Parathyroid adenoma (tissue), 2 donors: Measurements from ENCODE around the gene ADCY1.

ENCODE experiments used
- H2AFZ ChIP-seq: fragments of 300-600 bp; sonication (generic); one replicate; pipeline ENCODE4 v1.7.0; 2017; ENCODE audit warnings: antibody characterized with exemption, mild to moderate bottlenecking
- H3K27ac ChIP-seq: fragments of 300-600 bp; sonication (generic); one replicate; pipeline ENCODE4 v1.7.0; 2017
- H3K27me3 ChIP-seq: fragments of 300-600 bp; sonication (generic); one replicate; pipeline ENCODE4 v1.7.0; 2017; ENCODE audit warnings: low read length; ENCODE audit not compliant: control insufficient read depth, insufficient read depth
- H3K36me3 ChIP-seq: fragments of 300-600 bp; sonication (generic); one replicate; pipeline ENCODE4 v1.7.0; 2017; ENCODE audit warnings: low read length; ENCODE audit not compliant: control insufficient read depth, insufficient read depth
- H3K4me1 ChIP-seq: fragments of 300-600 bp; sonication (generic); one replicate; pipeline ENCODE4 v1.7.0; 2017; ENCODE audit warnings: control low read depth
- H3K4me2 ChIP-seq: fragments of 300-600 bp; sonication (generic); one replicate; pipeline ENCODE4 v1.7.0; 2017; ENCODE audit warnings: low read length
- H3K4me3 ChIP-seq: fragments of 300-600 bp; sonication (generic); one replicate; pipeline ENCODE4 v1.7.0; 2017; ENCODE audit warnings: low read depth, low read length
- H3K79me2 ChIP-seq: fragments of 300-600 bp; sonication (generic); one replicate; pipeline ENCODE4 v1.7.0; 2017; ENCODE audit warnings: control low read depth
- H3K9ac ChIP-seq: fragments of 300-600 bp; sonication (generic); one replicate; pipeline ENCODE4 v1.7.0; 2017; ENCODE audit warnings: mild to moderate bottlenecking
- H3K9me3 ChIP-seq: fragments of 300-600 bp; sonication (generic); one replicate; pipeline ENCODE4 v1.7.0; 2017; ENCODE audit warnings: low read length; ENCODE audit not compliant: control insufficient read depth
- TF ChIP-seq, protein P1 (sequence below): fragments of 300-600 bp; sonication (generic); IDR thresholded peaks from one replicate; pipeline ENCODE4 v1.7.0; 2017; ENCODE audit warnings: antibody characterized with exemption, mild to moderate bottlenecking
- donor health status: primary hyperparathyroidism.

The ADCY1 gene

DNA sequence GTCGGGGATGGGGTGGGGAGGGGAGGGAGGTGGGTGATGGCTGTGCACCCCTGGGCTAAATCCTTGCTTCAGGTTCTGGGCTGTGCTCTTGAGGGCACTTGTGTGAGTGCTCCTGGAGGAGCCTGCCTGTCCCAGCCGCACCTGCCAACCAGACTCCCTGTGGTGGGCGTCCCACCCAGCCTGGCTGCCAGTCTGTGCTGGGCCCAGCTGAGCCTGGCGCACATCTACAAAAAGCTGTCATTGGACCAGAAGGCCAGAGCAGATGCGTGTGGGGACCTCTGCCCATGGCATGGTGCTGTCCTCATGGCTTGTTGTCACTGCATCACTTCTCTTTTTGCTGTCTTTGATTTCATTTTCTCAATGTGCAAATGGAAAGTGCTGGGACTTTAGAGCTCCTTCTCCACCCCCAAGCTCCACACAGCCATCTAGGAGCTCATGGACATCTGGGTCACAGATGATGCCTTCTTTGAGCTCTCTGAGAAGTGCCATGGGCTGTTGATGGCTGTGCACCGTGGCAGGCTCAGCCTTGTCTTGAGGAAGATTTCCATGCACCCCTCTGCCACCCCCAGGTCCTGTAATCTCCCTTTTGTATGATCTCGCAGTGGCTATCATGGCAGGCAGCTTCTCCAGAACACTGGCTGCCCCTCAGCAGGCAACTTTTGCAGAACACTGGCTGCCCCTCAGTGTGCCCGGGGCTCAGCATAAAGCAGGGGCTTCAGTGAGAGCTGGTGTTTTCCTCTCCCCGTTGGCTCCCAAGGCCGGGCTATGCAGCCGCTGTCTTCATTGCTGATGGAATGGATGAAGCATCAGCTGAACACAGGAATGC, 83.9 kb downstream of the ADCY1 start:
- H3K27me3 ChIP-seq: no peaks in the 10 kb centered on the region
- no peaks in the 10 kb centered on the region for H3K9me3 ChIP-seq
- TF ChIP-seq, protein P1, sequence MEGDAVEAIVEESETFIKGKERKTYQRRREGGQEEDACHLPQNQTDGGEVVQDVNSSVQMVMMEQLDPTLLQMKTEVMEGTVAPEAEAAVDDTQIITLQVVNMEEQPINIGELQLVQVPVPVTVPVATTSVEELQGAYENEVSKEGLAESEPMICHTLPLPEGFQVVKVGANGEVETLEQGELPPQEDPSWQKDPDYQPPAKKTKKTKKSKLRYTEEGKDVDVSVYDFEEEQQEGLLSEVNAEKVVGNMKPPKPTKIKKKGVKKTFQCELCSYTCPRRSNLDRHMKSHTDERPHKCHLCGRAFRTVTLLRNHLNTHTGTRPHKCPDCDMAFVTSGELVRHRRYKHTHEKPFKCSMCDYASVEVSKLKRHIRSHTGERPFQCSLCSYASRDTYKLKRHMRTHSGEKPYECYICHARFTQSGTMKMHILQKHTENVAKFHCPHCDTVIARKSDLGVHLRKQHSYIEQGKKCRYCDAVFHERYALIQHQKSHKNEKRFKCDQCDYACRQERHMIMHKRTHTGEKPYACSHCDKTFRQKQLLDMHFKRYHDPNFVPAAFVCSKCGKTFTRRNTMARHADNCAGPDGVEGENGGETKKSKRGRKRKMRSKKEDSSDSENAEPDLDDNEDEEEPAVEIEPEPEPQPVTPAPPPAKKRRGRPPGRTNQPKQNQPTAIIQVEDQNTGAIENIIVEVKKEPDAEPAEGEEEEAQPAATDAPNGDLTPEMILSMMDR: no peak
- H3K4me3 ChIP-seq: no peak overlapping the region
- no peaks in the 10 kb centered on the region for H3K36me3 ChIP-seq
- no peak overlapping the region for H3K4me2 ChIP-seq
- no peaks in the 10 kb centered on the region for H3K4me1 ChIP-seq
- H2AFZ ChIP-seq: no peak overlapping the region
- H3K9ac ChIP-seq: no peak overlapping the region
- no peak overlapping the region for H3K27ac ChIP-seq
- H3K79me2 ChIP-seq: no peaks in the 10 kb centered on the region

DNA sequence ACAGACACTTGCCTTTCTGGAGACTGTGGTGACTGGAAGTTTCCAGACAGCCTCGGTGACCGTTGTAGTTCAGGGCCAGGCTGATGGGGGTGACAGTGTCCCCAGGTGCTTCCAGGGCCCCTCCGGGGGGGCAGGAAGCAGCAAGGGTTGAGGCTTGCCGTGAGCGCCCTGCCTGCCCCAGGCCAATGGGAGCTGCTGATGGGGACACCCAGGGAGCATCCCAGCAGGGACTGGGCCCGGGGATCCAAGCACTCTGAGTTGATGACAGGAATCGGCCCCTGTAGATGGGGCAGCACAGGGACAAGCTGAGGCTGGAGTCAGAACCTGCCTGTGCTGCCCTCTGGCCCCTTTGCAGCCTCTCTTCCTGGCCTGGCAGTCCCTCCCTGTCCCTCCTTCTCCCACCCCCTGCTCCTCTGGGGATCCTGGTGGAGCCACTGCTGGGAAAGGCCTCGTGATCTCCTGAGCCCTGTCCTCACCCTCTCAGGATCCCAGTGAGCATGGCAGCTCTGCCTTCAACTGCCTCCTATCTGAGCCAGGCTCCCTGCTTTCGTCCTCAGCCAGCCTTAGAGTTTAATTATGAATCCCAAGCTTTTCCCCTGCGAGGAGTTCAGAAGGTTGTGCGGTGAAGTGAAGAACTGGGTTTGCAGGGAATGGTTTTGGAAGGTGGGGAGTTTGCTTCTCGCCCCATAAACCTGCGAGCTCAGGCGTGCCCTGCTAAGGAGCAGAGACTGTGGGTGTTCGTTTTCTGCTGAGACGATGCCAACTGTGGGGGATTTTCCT, 84.7 kb downstream of the ADCY1 start:
- H2AFZ ChIP-seq: no peak overlapping the region
- no peaks in the 10 kb centered on the region for H3K4me1 ChIP-seq
- TF ChIP-seq, protein P1: no peak
- H3K36me3 ChIP-seq: no peaks in the 10 kb centered on the region
- H3K9ac ChIP-seq: no peak overlapping the region
- no peak overlapping the region for H3K4me3 ChIP-seq
- no peak overlapping the region for H3K27ac ChIP-seq
- no peaks in the 10 kb centered on the region for H3K9me3 ChIP-seq
- no peak overlapping the region for H3K4me2 ChIP-seq
- H3K79me2 ChIP-seq: no peaks in the 10 kb centered on the region
- no peaks in the 10 kb centered on the region for H3K27me3 ChIP-seq

DNA sequence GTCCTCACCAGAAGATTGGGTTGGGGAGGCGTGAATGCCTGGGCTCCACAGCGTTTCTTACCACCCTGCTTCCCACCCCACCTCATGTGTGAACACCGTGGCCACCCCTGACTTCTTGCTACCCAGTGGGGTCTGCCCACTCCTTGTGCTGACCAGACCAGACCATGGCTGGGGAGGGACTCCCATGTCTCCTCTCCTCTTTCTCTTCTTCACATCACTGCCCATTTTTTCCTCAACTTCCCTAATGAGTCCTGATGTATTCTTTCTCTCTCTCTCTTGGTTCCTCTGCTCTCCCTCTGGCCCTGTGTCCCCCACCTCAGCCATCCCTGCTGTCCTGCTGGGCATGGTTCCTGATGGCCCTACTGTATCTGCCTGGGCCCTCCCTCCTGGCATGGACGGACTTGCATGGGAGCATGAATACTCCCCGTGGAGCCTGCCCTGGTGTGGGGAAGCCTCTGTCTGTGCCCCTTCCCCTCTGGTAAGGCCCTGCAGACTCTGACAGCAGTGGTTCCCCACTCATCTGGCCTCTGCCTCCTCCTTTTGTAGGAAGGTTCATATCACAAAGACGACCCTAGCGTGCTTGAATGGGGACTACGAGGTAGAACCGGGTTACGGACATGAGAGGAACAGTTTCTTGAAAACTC, 85.5 kb downstream of the ADCY1 start:
- Histone ChIP-seq H3K4me1 (no peaks in the 10 kb centered on the region), H3K4me3 (no peak overlapping the region), H3K4me2 (no peak overlapping the region), H2AFZ (no peak overlapping the region), H3K27me3 (no peaks in the 10 kb centered on the region), H3K79me2 (no peaks in the 10 kb centered on the region), H3K27ac (no peak overlapping the region), H3K9me3 (no peaks in the 10 kb centered on the region), H3K9ac (no peak overlapping the region), H3K36me3 (no peaks in the 10 kb centered on the region)
- TF ChIP-seq, protein P1: no peak

GRCh38 chr7:45660201-45660900, 86.2 kb downstream of the ADCY1 start:
- TF ChIP-seq, protein P1: no peak
- Histone ChIP-seq H2AFZ (no peak overlapping the region), H3K9ac (no peak overlapping the region), H3K36me3 (no peaks in the 10 kb centered on the region), H3K4me1 (no peaks in the 10 kb centered on the region), H3K79me2 (no peaks in the 10 kb centered on the region), H3K4me2 (no peak overlapping the region), H3K27ac (no peak overlapping the region), H3K4me3 (no peak overlapping the region), H3K9me3 (no peaks in the 10 kb centered on the region), H3K27me3 (no peaks in the 10 kb centered on the region)
